ENCODE data around the gene DPY30. TPM values are rescaled to one million over a fixed set of nuclear protein-coding genes. Genes with fewer than 3 reads are reported as not detected.
A peak's percentile ranks its signal among the peaks of the same experiment; 100 is the strongest.

DPY30 gene
- total RNA-seq = 10 to 100 TPM; 29.5 to 45.4 (median 36.3) TPM

GRCh38 chr2:32039447-32040219 lies at the start of gene DPY30:
TSS of gene DPY30 (minus strand) at chr2:32039805. CDS start at chr2:32039456, 349 bp downstream.
- no peaks in the 10 kb centered on the region for H3K9me3 ChIP-seq
- H3K27me3 ChIP-seq = no peaks in the 10 kb centered on the region
- peak; percentile 88 to 96 (median 94) for DNase-seq
- TF ChIP-seq CTCF (IDR thresholded peaks at IDR 0.05) (no peak), POLR2A (IDR thresholded peaks at IDR 0.05) (peak; percentile 83 to 85)
- H3K4me1 ChIP-seq = peaks cover 0 to 11% (median 3%) of the 10 kb centered on the region in 4 donors
- H3K27ac ChIP-seq = peak within 1 kb of the TSS; percentile 71 to 86 (median 84)
- peak within 1 kb of the TSS; percentile 55 to 94 (median 76) for H3K4me3 ChIP-seq
- peaks cover 0 to 4% (median 0%) of the 10 kb centered on the region in 3 donors for H3K36me3 ChIP-seq

GRCh38 chr2:32074134-32074506 lies 34.5 kb upstream of the DPY30 start:
- H3K4me3 ChIP-seq = no peak overlapping the region
- no peaks in the 10 kb centered on the region for H3K27me3 ChIP-seq
- peak overlapping the region in 2 of 4 donors; percentile 36 to 75 for H3K27ac ChIP-seq
- TF ChIP-seq CTCF (IDR thresholded peaks at IDR 0.05) = no peak
- no peak for TF ChIP-seq POLR2A (IDR thresholded peaks at IDR 0.05)
- no peaks in the 10 kb centered on the region for H3K9me3 ChIP-seq
- H3K4me1 ChIP-seq = no peaks in the 10 kb centered on the region
- no peaks in the 10 kb centered on the region for H3K36me3 ChIP-seq
- DNase-seq = no peak

GRCh38 chr2:32067549-32067948 lies 27.9 kb upstream of the DPY30 start:
- DNase-seq = no peak
- Histone ChIP-seq H3K9me3 (no peaks in the 10 kb centered on the region), H3K4me3 (no peak overlapping the region), H3K27me3 (no peaks in the 10 kb centered on the region), H3K27ac (no peak overlapping the region), H3K4me1 (peaks cover 0 to 13% (median 3%) of the 10 kb centered on the region in 4 donors), H3K36me3 (peaks cover 0 to 9% (median 0%) of the 10 kb centered on the region in 3 donors)
- TF ChIP-seq CTCF (IDR thresholded peaks at IDR 0.05) (no peak), POLR2A (IDR thresholded peaks at IDR 0.05) (no peak)

- peaks cover 0 to 13% (median 3%) of the 10 kb centered on the region in 4 donors for H3K4me1 ChIP-seq
- DNase-seq = no peak
- peaks cover 0 to 9% (median 0%) of the 10 kb centered on the region in 3 donors for H3K36me3 ChIP-seq
- no peak for TF ChIP-seq CTCF (IDR thresholded peaks at IDR 0.05)
- TF ChIP-seq POLR2A (IDR thresholded peaks at IDR 0.05) = no peak
- H3K4me3 ChIP-seq = peak overlapping the region; percentile 74 to 92 (median 84)
- H3K9me3 ChIP-seq = no peaks in the 10 kb centered on the region
- no peaks in the 10 kb centered on the region for H3K27me3 ChIP-seq
- peak overlapping the region in 2 of 4 donors; percentile 89 to 96 for H3K27ac ChIP-seq
Measured at GRCh38 chr2:32064713-32065112, 25.1 kb upstream of the DPY30 start.

GRCh38 chr2:32064021-32064601 lies 24.5 kb upstream of the DPY30 start:
- Histone ChIP-seq H3K4me1 (peaks cover 0 to 13% (median 3%) of the 10 kb centered on the region in 4 donors), H3K4me3 (peak overlapping the region; percentile 74 to 92 (median 84)), H3K27me3 (no peaks in the 10 kb centered on the region), H3K36me3 (peaks cover 0 to 9% (median 0%) of the 10 kb centered on the region in 3 donors), H3K27ac (peak overlapping the region; percentile 88 to 96 (median 90)), H3K9me3 (no peaks in the 10 kb centered on the region)
- TF ChIP-seq CTCF (IDR thresholded peaks at IDR 0.05) = no peak
- peak; percentile 41 to 51 for TF ChIP-seq POLR2A (IDR thresholded peaks at IDR 0.05)
- DNase-seq = peak in 1 of 3 donors; percentile 23
